ENCODE data around the gene VENTX. TPM values are rescaled to one million over a fixed set of nuclear protein-coding genes. Genes with fewer than 3 reads are reported as not detected.

The VENTX gene
- total RNA-seq = not detected in 2 replicates

GRCh38 chr10:133237588-133238465 lies at the start of gene VENTX:
Gene VENTX (plus strand): TSS chr10:133237855. CDS start chr10:133237915, 60 bp downstream.

GRCh38 chr10:133230044-133230361 lies 7.7 kb upstream of the VENTX start, which contains the start of gene UTF1:
Gene UTF1 (plus strand): TSS chr10:133230217. CDS start chr10:133230289, 72 bp downstream.

GRCh38 chr10:133276435-133277201 lies 39.0 kb downstream of the VENTX start, which contains the start of gene ADAM8:
Gene ADAM8 (minus strand): TSS chr10:133276868. CDS start chr10:133276817, 51 bp downstream.

Other genes with a start within 250 kb of the VENTX start
- gene ADGRA1, start 149.9 kb upstream of the VENTX start, total RNA-seq = not detected in 2 replicates
- 1.3 and 3.2 TPM in 2 replicates for gene KNDC1, start 77.6 kb upstream of the VENTX start, total RNA-seq
- gene UTF1, start 7.6 kb upstream of the VENTX start, total RNA-seq = 0.12 TPM in 1 of 2 replicates, not detected in the other
- gene ADAM8, start 39.0 kb downstream of the VENTX start, total RNA-seq = 8.1 and 11.0 TPM in 2 replicates
- 71.4 and 103 TPM in 2 replicates for gene TUBGCP2, start 71.0 kb downstream of the VENTX start, total RNA-seq
- gene ZNF511, start 71.1 kb downstream of the VENTX start, total RNA-seq = 27.7 and 41.9 TPM in 2 replicates
- 0.25 TPM in 1 of 2 replicates, not detected in the other for gene CALY, start 99.0 kb downstream of the VENTX start, total RNA-seq
- not detected in 2 replicates for gene PRAP1, start 109.5 kb downstream of the VENTX start, total RNA-seq
- gene FUOM, start 120.2 kb downstream of the VENTX start, total RNA-seq = 9.5 and 10.1 TPM in 2 replicates
- 52.3 and 55.4 TPM in 2 replicates for gene ECHS1, start 135.5 kb downstream of the VENTX start, total RNA-seq
- 4.0 and 9.2 TPM in 2 replicates for gene PAOX, start 141.4 kb downstream of the VENTX start, total RNA-seq
- 37.6 and 38.5 TPM in 2 replicates for gene MTG1, start 156.3 kb downstream of the VENTX start, total RNA-seq
- gene SPRN, start 186.8 kb downstream of the VENTX start, total RNA-seq = 0.22 and 0.50 TPM in 2 replicates
- 2.6 and 4.2 TPM in 2 replicates for gene SCART1, start 216.1 kb downstream of the VENTX start, total RNA-seq

Measured in uterine smooth muscle cell (primary cell).